ENCODE data around the gene PHKB.

Gene PHKB

GRCh38 chr16:47624563-47624962 is 163.4 kb downstream of the PHKB start:
- H3K4me3 ChIP-seq (ENCODE audit: low read length): no peak overlapping the region

DNA sequence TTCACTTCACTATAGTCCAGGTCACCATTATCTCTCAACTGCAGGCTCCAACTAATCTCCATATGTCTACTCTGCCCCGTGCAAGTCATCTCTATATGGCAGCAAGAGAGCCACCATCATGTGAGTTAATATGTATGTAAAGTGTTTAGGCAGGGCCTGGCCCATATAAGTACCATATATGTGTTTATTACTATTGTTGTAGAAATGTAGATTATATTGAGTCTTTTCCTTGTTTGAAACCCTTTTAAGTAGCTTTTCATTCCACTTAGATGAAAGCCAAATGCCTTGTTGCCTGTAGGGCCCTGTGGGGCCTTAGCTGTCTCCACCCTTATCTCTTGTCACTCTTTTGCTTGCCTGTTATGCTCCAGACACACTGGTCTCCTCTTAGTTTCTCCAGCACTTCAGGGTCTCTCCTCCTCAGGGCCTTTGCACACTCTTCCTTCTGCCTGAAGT is 164.0 kb downstream of the PHKB start:
- Histone ChIP-seq H2BK15ac (replicated peaks; ENCODE audit: low read depth) (no peak overlapping the region), H2BK120ac (ENCODE audit: low read depth, low read length) (no peak overlapping the region), H4K5ac (ENCODE audit: low read length) (no peak overlapping the region), H3K9ac (ENCODE audit: low read length) (no peak overlapping the region), H4K8ac (ENCODE audit: low read depth, low read length) (no peak overlapping the region), H3K79me1 (ENCODE audit: low read length) (no peaks in the 10 kb centered on the region), H3K23ac (ENCODE audit: low read length) (no peak overlapping the region), H3K27me3 (ENCODE audit: insufficient read depth, low read length, poor library complexity) (no peaks in the 10 kb centered on the region), H3K4me1 (ENCODE audit: control insufficient read depth, low read depth, low read length) (no peaks in the 10 kb centered on the region), H3K36me3 (ENCODE audit: control insufficient read depth, insufficient read depth, low read length) (no peaks in the 10 kb centered on the region), H3K56ac (ENCODE audit: low read length) (no peak overlapping the region), H3K4me2 (ENCODE audit: low read length) (no peak overlapping the region), H3K18ac (ENCODE audit: low read length) (no peak overlapping the region), H3K4ac (ENCODE audit: low read depth, low read length) (no peak overlapping the region), H3K79me2 (ENCODE audit: control insufficient read depth, insufficient read depth, low read length) (no peaks in the 10 kb centered on the region), H3K4me3 (ENCODE audit: low read length) (no peak overlapping the region), H3K27ac (ENCODE audit: low read depth, low read length) (no peak overlapping the region), H2BK5ac (ENCODE audit: low read length) (no peak overlapping the region), H2AK5ac (ENCODE audit: low read length) (no peak overlapping the region)
- WGBS (ENCODE audit: extremely low coverage, insufficient coverage, low lambda C conversion rate): no CpG with 5 or more reads among the region's 1 CpG
- DNase-seq: no peak

More at GRCh38 chr16:47624563-47624962, 163.4 kb downstream of the PHKB start:
- Histone ChIP-seq H2BK120ac (ENCODE audit: low read depth, low read length) (no peak overlapping the region), H2AK5ac (ENCODE audit: low read length) (no peak overlapping the region), H3K9ac (ENCODE audit: low read length) (no peak overlapping the region), H2BK5ac (ENCODE audit: low read length) (no peak overlapping the region), H3K4me1 (ENCODE audit: control insufficient read depth, low read depth, low read length) (no peaks in the 10 kb centered on the region), H3K79me2 (ENCODE audit: control insufficient read depth, insufficient read depth, low read length) (no peaks in the 10 kb centered on the region), H3K27ac (ENCODE audit: low read depth, low read length) (no peak overlapping the region), H4K8ac (ENCODE audit: low read depth, low read length) (no peak overlapping the region), H3K23ac (ENCODE audit: low read length) (no peak overlapping the region), H3K18ac (ENCODE audit: low read length) (no peak overlapping the region), H4K5ac (ENCODE audit: low read length) (no peak overlapping the region), H3K79me1 (ENCODE audit: low read length) (no peaks in the 10 kb centered on the region), H2BK15ac (replicated peaks; ENCODE audit: low read depth) (no peak overlapping the region), H3K4ac (ENCODE audit: low read depth, low read length) (no peak overlapping the region), H3K27me3 (ENCODE audit: insufficient read depth, low read length, poor library complexity) (no peaks in the 10 kb centered on the region), H3K56ac (ENCODE audit: low read length) (no peak overlapping the region), H3K36me3 (ENCODE audit: control insufficient read depth, insufficient read depth, low read length) (no peaks in the 10 kb centered on the region), H3K4me2 (ENCODE audit: low read length) (no peak overlapping the region)
- no peak for DNase-seq
- WGBS (ENCODE audit: extremely low coverage, insufficient coverage, low lambda C conversion rate): no CpG with 5 or more reads among the region's 1 CpG

- WGBS (ENCODE audit: extremely low coverage, insufficient coverage, low lambda C conversion rate): no CpG with 5 or more reads among the region's 1 CpG
- no peak for DNase-seq
- Histone ChIP-seq H4K5ac (ENCODE audit: low read length) (no peak overlapping the region), H3K23ac (ENCODE audit: low read length) (no peak overlapping the region), H3K4me3 (ENCODE audit: low read length) (no peak overlapping the region), H3K79me1 (ENCODE audit: low read length) (no peaks in the 10 kb centered on the region), H4K8ac (ENCODE audit: low read depth, low read length) (no peak overlapping the region), H3K36me3 (ENCODE audit: control insufficient read depth, insufficient read depth, low read length) (no peaks in the 10 kb centered on the region), H2BK5ac (ENCODE audit: low read length) (no peak overlapping the region), H3K4me1 (ENCODE audit: control insufficient read depth, low read depth, low read length) (no peaks in the 10 kb centered on the region), H3K9ac (ENCODE audit: low read length) (no peak overlapping the region), H2BK120ac (ENCODE audit: low read depth, low read length) (no peak overlapping the region), H3K4ac (ENCODE audit: low read depth, low read length) (no peak overlapping the region), H3K4me2 (ENCODE audit: low read length) (no peak overlapping the region), H3K27me3 (ENCODE audit: insufficient read depth, low read length, poor library complexity) (no peaks in the 10 kb centered on the region), H2BK15ac (replicated peaks; ENCODE audit: low read depth) (no peak overlapping the region), H2AK5ac (ENCODE audit: low read length) (no peak overlapping the region), H3K27ac (ENCODE audit: low read depth, low read length) (no peak overlapping the region), H3K18ac (ENCODE audit: low read length) (no peak overlapping the region), H3K56ac (ENCODE audit: low read length) (no peak overlapping the region), H3K79me2 (ENCODE audit: control insufficient read depth, insufficient read depth, low read length) (no peaks in the 10 kb centered on the region)
Observed at GRCh38 chr16:47626246-47626645, 165.1 kb downstream of the PHKB start.

- Histone ChIP-seq H3K9ac (ENCODE audit: low read length) (no peak overlapping the region), H3K36me3 (ENCODE audit: control insufficient read depth, insufficient read depth, low read length) (no peaks in the 10 kb centered on the region), H2AK5ac (ENCODE audit: low read length) (no peak overlapping the region), H3K56ac (ENCODE audit: low read length) (no peak overlapping the region), H3K79me2 (ENCODE audit: control insufficient read depth, insufficient read depth, low read length) (no peaks in the 10 kb centered on the region), H4K5ac (ENCODE audit: low read length) (no peak overlapping the region), H3K79me1 (ENCODE audit: low read length) (no peaks in the 10 kb centered on the region), H3K4me2 (ENCODE audit: low read length) (no peak overlapping the region), H3K18ac (ENCODE audit: low read length) (no peak overlapping the region), H3K27me3 (ENCODE audit: insufficient read depth, low read length, poor library complexity) (no peaks in the 10 kb centered on the region), H3K4me3 (ENCODE audit: low read length) (no peak overlapping the region), H2BK15ac (replicated peaks; ENCODE audit: low read depth) (no peak overlapping the region), H3K27ac (ENCODE audit: low read depth, low read length) (no peak overlapping the region), H2BK5ac (ENCODE audit: low read length) (no peak overlapping the region), H4K8ac (ENCODE audit: low read depth, low read length) (no peak overlapping the region), H3K4me1 (ENCODE audit: control insufficient read depth, low read depth, low read length) (no peaks in the 10 kb centered on the region), H3K23ac (ENCODE audit: low read length) (no peak overlapping the region), H3K4ac (ENCODE audit: low read depth, low read length) (no peak overlapping the region), H2BK120ac (ENCODE audit: low read depth, low read length) (no peak overlapping the region)
- peak; percentile 51 for DNase-seq
- no CpG with 5 or more reads among the region's 6 CpGs for WGBS (ENCODE audit: extremely low coverage, insufficient coverage, low lambda C conversion rate)
Observed at GRCh38 chr16:47627085-47627639, 166.0 kb downstream of the PHKB start.

GRCh38 chr16:47627721-47628120 is 166.6 kb downstream of the PHKB start:
- Histone ChIP-seq H3K79me1 (ENCODE audit: low read length) (no peaks in the 10 kb centered on the region), H3K18ac (ENCODE audit: low read length) (no peak overlapping the region), H3K4me3 (ENCODE audit: low read length) (no peak overlapping the region), H3K36me3 (ENCODE audit: control insufficient read depth, insufficient read depth, low read length) (no peaks in the 10 kb centered on the region), H3K56ac (ENCODE audit: low read length) (no peak overlapping the region), H2BK5ac (ENCODE audit: low read length) (no peak overlapping the region), H3K4ac (ENCODE audit: low read depth, low read length) (no peak overlapping the region), H4K5ac (ENCODE audit: low read length) (no peak overlapping the region), H3K4me1 (ENCODE audit: control insufficient read depth, low read depth, low read length) (no peaks in the 10 kb centered on the region), H2AK5ac (ENCODE audit: low read length) (no peak overlapping the region), H2BK15ac (replicated peaks; ENCODE audit: low read depth) (no peak overlapping the region), H3K27ac (ENCODE audit: low read depth, low read length) (no peak overlapping the region), H3K79me2 (ENCODE audit: control insufficient read depth, insufficient read depth, low read length) (no peaks in the 10 kb centered on the region), H3K27me3 (ENCODE audit: insufficient read depth, low read length, poor library complexity) (no peaks in the 10 kb centered on the region), H3K23ac (ENCODE audit: low read length) (no peak overlapping the region), H4K8ac (ENCODE audit: low read depth, low read length) (no peak overlapping the region), H3K9ac (ENCODE audit: low read length) (no peak overlapping the region), H2BK120ac (ENCODE audit: low read depth, low read length) (no peak overlapping the region), H3K4me2 (ENCODE audit: low read length) (no peak overlapping the region)
- DNase-seq: no peak

- no peaks in the 10 kb centered on the region for H3K4me1 ChIP-seq (ENCODE audit: control insufficient read depth, low read depth, low read length)
- H3K9ac ChIP-seq (ENCODE audit: low read length): no peak overlapping the region
- no peaks in the 10 kb centered on the region for H3K79me1 ChIP-seq (ENCODE audit: low read length)
- H3K79me2 ChIP-seq (ENCODE audit: control insufficient read depth, insufficient read depth, low read length): no peaks in the 10 kb centered on the region
- no peak overlapping the region for H3K18ac ChIP-seq (ENCODE audit: low read length)
- H3K4ac ChIP-seq (ENCODE audit: low read depth, low read length): no peak overlapping the region
- no peak overlapping the region for H3K4me3 ChIP-seq (ENCODE audit: low read length)
- no peak overlapping the region for H3K56ac ChIP-seq (ENCODE audit: low read length)
- H4K5ac ChIP-seq (ENCODE audit: low read length): no peak overlapping the region
- no peak overlapping the region for H2BK5ac ChIP-seq (ENCODE audit: low read length)
- no peak overlapping the region for H3K27ac ChIP-seq (ENCODE audit: low read depth, low read length)
- no peak overlapping the region for H4K8ac ChIP-seq (ENCODE audit: low read depth, low read length)
- no CpG with 5 or more reads among the region's 5 CpGs for WGBS (ENCODE audit: extremely low coverage, insufficient coverage, low lambda C conversion rate)
- H2BK120ac ChIP-seq (ENCODE audit: low read depth, low read length): no peak overlapping the region
- H2AK5ac ChIP-seq (ENCODE audit: low read length): no peak overlapping the region
- DNase-seq: no peak
- H3K23ac ChIP-seq (ENCODE audit: low read length): no peak overlapping the region
- no peak overlapping the region for H3K4me2 ChIP-seq (ENCODE audit: low read length)
- no peak overlapping the region for H2BK15ac ChIP-seq (replicated peaks; ENCODE audit: low read depth)
- H3K27me3 ChIP-seq (ENCODE audit: insufficient read depth, low read length, poor library complexity): no peaks in the 10 kb centered on the region
- H3K36me3 ChIP-seq (ENCODE audit: control insufficient read depth, insufficient read depth, low read length): no peaks in the 10 kb centered on the region
Observed at GRCh38 chr16:47631131-47631530, 170.0 kb downstream of the PHKB start.

All from mesendoderm (in vitro differentiated cells).